Spleen (tissue), 11 donors: ENCODE data around the gene PTPRN2. TPM values are rescaled to one million over a fixed set of nuclear protein-coding genes. Genes with fewer than 3 reads are reported as not detected.

Experiments
- DNase-seq: peaks from one replicate; pipeline ENCODE4 v3.0.0-alpha.2; 2020
- H3K27ac ChIP-seq, 8 donors: fragments of 200-600 bp; sonication (generic) in 7 of 8; 1 replicate in 4 of 8; 2 replicates in 4 of 8; pipeline versions ENCODE4 v1.5.0 to v1.8.0; 2016 to 2021; ENCODE audit warnings: inconsistent platforms in 4 of 8, mild to moderate bottlenecking in 4 of 8, moderate library complexity in 1 of 8
- H3K27me3 ChIP-seq, 7 donors: fragments of 200-600 bp; sonication (generic) in 6 of 7; replicated peaks in 1 of 7; 1 replicate in 4 of 7; 2 replicates in 3 of 7; pipeline versions ENCODE4 v1.5.0 to v1.8.0; 2016 to 2021; ENCODE audit warnings: inconsistent platforms in 3 of 7, mild to moderate bottlenecking in 1 of 7
- H3K36me3 ChIP-seq, 6 donors: fragments of 200-600 bp; sonication (generic) in 5 of 6; 1 replicate in 4 of 6; 2 replicates in 2 of 6; pipeline versions ENCODE4 v1.5.0 to v1.8.0; 2016 to 2021; ENCODE audit warnings: inconsistent platforms in 2 of 6
- H3K4me1 ChIP-seq, 6 donors: fragments of 200-600 bp; sonication (generic) in 5 of 6; 1 replicate in 3 of 6; 2 replicates in 3 of 6; pipeline versions ENCODE4 v1.5.0 to v1.8.0; 2016 to 2021; ENCODE audit warnings: inconsistent platforms in 3 of 6
- H3K4me3 ChIP-seq, 8 donors: fragments of 200-600 bp; sonication (generic) in 7 of 8; 1 replicate in 4 of 8; 2 replicates in 4 of 8; pipeline versions ENCODE4 v1.5.0 to v1.8.0; 2016 to 2021; ENCODE audit warnings: inconsistent platforms in 4 of 8, mild to moderate bottlenecking in 4 of 8, moderate library complexity in 2 of 8
- H3K9me3 ChIP-seq, 8 donors: fragments of 200-600 bp; sonication (generic) in 7 of 8; 1 replicate in 4 of 8; 2 replicates in 4 of 8; pipeline versions ENCODE4 v1.5.0 to v1.8.0; 2016 to 2021; ENCODE audit warnings: inconsistent platforms in 4 of 8
- CTCF ChIP-seq, 11 experiments: fragments of 200-600 bp in 7 of 11; fragments of 450-650 bp in 4 of 11; sonication (generic) in 4 of 11; IDR thresholded peaks in 8 of 11; conservative IDR thresholded peaks in 3 of 11; 1 replicate in 7 of 11; 2 replicates in 4 of 11; pipeline versions ENCODE4 v1.4.0 to v1.8.0; 2016 to 2021; ENCODE audit warnings: antibody characterized with exemption in 11 of 11, inconsistent platforms in 4 of 11, mild to moderate bottlenecking in 1 of 11
- POLR2A ChIP-seq, 3 donors: fragments of 450-650 bp; IDR thresholded peaks; one replicate each; pipeline ENCODE4 v1.5.1; 2017; ENCODE audit warnings: antibody characterized with exemption in 3 of 3, mild to moderate bottlenecking in 1 of 3
- POLR2AphosphoS5 ChIP-seq, 3 donors: sonication (generic); formaldehyde crosslinking; IDR thresholded peaks; one replicate each; pipeline ENCODE4 v1.5.1; 2017; ENCODE audit warnings: antibody characterized with exemption in 3 of 3
- WGBS, 5 donors: extraction: QIAGEN DNeasy Blood & Tissue Kit in 3 of 5; methylation state at CpG; one replicate each; pipeline versions ENCODE4 v1.1.5 to v1.1.7; 2013 to 2018; 5-methylcytosine and 5-hydroxymethylcytosine counted together
- intact Hi-C: fragments of 100-400 bp; cut with DNase I; formaldehyde crosslinking; loops from one replicate; pipeline ENCODE4 v1.15.0; 2023; ENCODE audit warnings: low total_unique reads
- polyA plus RNA-seq, 3 donors: library from polyadenylated mRNA; stranded (reverse); fragments of 200-250 nt; gene quantifications; one replicate each; pipeline ENCODE4 v1.2.1, GENCODE V29; 2013
- total RNA-seq, 7 donors: library from RNA; depleted of rRNA in 3 of 7; stranded (reverse); fragments of >200 nt in 3 of 7; fragmentation: NEBNext Ultra II Directional in 4 of 7; extraction: Animal tissue kit (Norgen Biotek cat#: 25700) in 4 of 7; gene quantifications; one replicate each; pipeline versions ENCODE4 v1.1.0 to v1.2.1, GENCODE V29; 2016 to 2021
- donor health status: healthy with polysubstance abuse.
- donor health status: DM: no; HTN: no; CAD: no; lungs with moderate emphysema.
- donor health status: DM: no; HTN: no; CAD: no.
- donor health status: Bipolar disorder and iron deficiency.
- donor health status: healthy.
- donor health status: DM: no; HTN: no; CAD: no.
- donor health status: DM: yes; HTN: yes; CAD: no.

Gene PTPRN2
- total and polyA plus RNA-seq, 10 donors = 7.0 to 22.8 (median 16.8) TPM

- intact Hi-C loops = no loop called here
- 93 to 98% (median 94%) methylated on average over 1 of the region's 1 CpG for WGBS, 5 donors
- TF ChIP-seq POLR2AphosphoS5 (IDR thresholded peaks at IDR 0.05) (no peak), CTCF (IDR thresholded peaks at IDR 0.05 in 8 of 11, conservative IDR thresholded peaks at IDR 0.05 in 3 of 11) (no peak), POLR2A (IDR thresholded peaks at IDR 0.05) (no peak)
These were observed 188.9 kb downstream of the PTPRN2 start for GRCh38 chr7:158398750-158399149.

GRCh38 chr7:158397885-158398284 lies 189.7 kb downstream of the PTPRN2 start:
- no peak for TF ChIP-seq CTCF (IDR thresholded peaks at IDR 0.05 in 8 of 11, conservative IDR thresholded peaks at IDR 0.05 in 3 of 11)
- no peak for TF ChIP-seq POLR2A (IDR thresholded peaks at IDR 0.05)
- TF ChIP-seq POLR2AphosphoS5 (IDR thresholded peaks at IDR 0.05) = no peak
- 81 to 96% (median 91%) methylated on average over 6 of the region's 6 CpGs for WGBS, 5 donors
- intact Hi-C loops = no loop called here

More at GRCh38 chr7:158398750-158399149, 188.9 kb downstream of the PTPRN2 start:
- no peak overlapping the region for H3K4me3 ChIP-seq
- no peak overlapping the region for H3K27ac ChIP-seq
- no peaks in the 10 kb centered on the region for H3K36me3 ChIP-seq
- no peak for DNase-seq
- no peaks in the 10 kb centered on the region for H3K4me1 ChIP-seq
- peaks cover 0 to 23% (median 19%) of the 10 kb centered on the region in 8 donors for H3K9me3 ChIP-seq
- H3K27me3 ChIP-seq = peaks cover 0 to 12% (median 0%) of the 10 kb centered on the region in 7 donors

GRCh38 chr7:158396982-158397862 lies 190.4 kb downstream of the PTPRN2 start:
- no peak for TF ChIP-seq CTCF (IDR thresholded peaks at IDR 0.05 in 8 of 11, conservative IDR thresholded peaks at IDR 0.05 in 3 of 11)
- TF ChIP-seq POLR2AphosphoS5 (IDR thresholded peaks at IDR 0.05) = no peak
- no peak for TF ChIP-seq POLR2A (IDR thresholded peaks at IDR 0.05)
- Histone ChIP-seq H3K27me3 (peaks cover 0 to 2% (median 0%) of the 10 kb centered on the region in 7 donors), H3K4me3 (no peak overlapping the region), H3K27ac (no peak overlapping the region), H3K4me1 (no peaks in the 10 kb centered on the region), H3K9me3 (peaks cover 0 to 23% (median 19%) of the 10 kb centered on the region in 8 donors), H3K36me3 (no peaks in the 10 kb centered on the region)
- intact Hi-C loops = no loop called here
- peak; percentile 59 for DNase-seq
- WGBS, 5 donors = 66 to 74% (median 68%) methylated on average over 10 of the region's 10 CpGs

More at GRCh38 chr7:158397885-158398284, 189.7 kb downstream of the PTPRN2 start:
- Histone ChIP-seq H3K4me1 (no peaks in the 10 kb centered on the region), H3K27ac (no peak overlapping the region), H3K27me3 (peaks cover 0 to 8% (median 0%) of the 10 kb centered on the region in 7 donors), H3K36me3 (no peaks in the 10 kb centered on the region), H3K9me3 (peaks cover 0 to 23% (median 19%) of the 10 kb centered on the region in 8 donors), H3K4me3 (no peak overlapping the region)
- DNase-seq = peak; percentile 12

GRCh38 chr7:158396301-158396905 lies 191.2 kb downstream of the PTPRN2 start:
- H3K27ac ChIP-seq = no peak overlapping the region
- H3K4me3 ChIP-seq = no peak overlapping the region

More at GRCh38 chr7:158396301-158396905, 191.2 kb downstream of the PTPRN2 start:
- Histone ChIP-seq H3K27me3 (peaks cover 0 to 5% (median 0%) of the 10 kb centered on the region in 7 donors), H3K4me1 (no peaks in the 10 kb centered on the region), H3K36me3 (no peaks in the 10 kb centered on the region), H3K9me3 (peaks cover 0 to 23% (median 19%) of the 10 kb centered on the region in 8 donors)
- TF ChIP-seq POLR2AphosphoS5 (IDR thresholded peaks at IDR 0.05) (no peak), POLR2A (IDR thresholded peaks at IDR 0.05) (no peak), CTCF (IDR thresholded peaks at IDR 0.05 in 8 of 11, conservative IDR thresholded peaks at IDR 0.05 in 3 of 11) (no peak)
- peak; percentile 58 for DNase-seq
- intact Hi-C loops = no loop called here
- 64 to 70% (median 65%) methylated on average over 15 to 17 of the region's 17 CpGs for WGBS, 5 donors
